ENCODE results near the gene VPS13D. TPM values are rescaled to one million over a fixed set of nuclear protein-coding genes. Genes with fewer than 3 reads are reported as not detected.
"Not testable (repeated sequence)": the region's sequence is repeated elsewhere in the genome, so short reads cannot be mapped to it uniquely, and the experiment has no call there.

The VPS13D gene
- total RNA-seq, 1 experiment from 2014 or later, result 31.6 TPM

GRCh38 chr1:12537906-12538461 is 308.2 kb downstream of the VPS13D start:
- no peak overlapping the region for H3K9ac ChIP-seq (ENCODE audit: low read length)
- H3K9me2 ChIP-seq (ENCODE audit: insufficient read depth), result no peaks in the 10 kb centered on the region
- H3K4me2 ChIP-seq (ENCODE audit: low read length), result no peak overlapping the region
- H2AFZ ChIP-seq (ENCODE audit: low read depth, low read length, poor library complexity, severe bottlenecking), result no peak overlapping the region
- no peak overlapping the region for H3K4me3 ChIP-seq (replicated peaks in 1 of 2; ENCODE audit: low read depth in 1 of 2, low read length in 2 of 2)
- no peaks in the 10 kb centered on the region for H3K27me3 ChIP-seq (ENCODE audit: insufficient read depth, low read length)
- no peak overlapping the region for H3K27ac ChIP-seq (ENCODE audit: low read depth, low read length)
- ChIA-PET RAD21 (ENCODE audit: low non-redundant PET in 1 of 2, low total read pairs in 2 of 2, uncharacterized antibody in 2 of 2, unreplicated experiment in 2 of 2) (no interaction called here), CTCF (interaction anchor here (1.6 kb wide), 1 partner anchor 9 kb away, joined by 3 read pairs; no protein-coding TSS in a partner anchor), POLR2A (interaction anchor here (1.0 kb wide), 1 partner anchor 51 kb away, joined by 3 read pairs; no protein-coding TSS in a partner anchor)
- no peak for TF ChIP-seq FOSL1 (IDR thresholded peaks at IDR 0.05; ENCODE audit: low read depth)
- no peak for TF ChIP-seq CTCF (IDR thresholded peaks at IDR 0.05 in 2 of 3, conservative IDR thresholded peaks at IDR 0.05 in 1 of 3; ENCODE audit: borderline replicate concordance in 1 of 3, insufficient read depth in 1 of 3, low read depth in 2 of 3, low read length in 2 of 3)
- TF ChIP-seq ZBTB33 (IDR thresholded peaks at IDR 0.05; ENCODE audit: extremely low read depth, insufficient replicate concordance, low read length), result no peak
- no peak for TF ChIP-seq ATF3 (IDR thresholded peaks at IDR 0.05)
- no peak for TF ChIP-seq EZH2phosphoT487 (IDR thresholded peaks at IDR 0.05; ENCODE audit: borderline replicate concordance)
- TF ChIP-seq TCF7L2 (IDR thresholded peaks at IDR 0.05; ENCODE audit: borderline replicate concordance, extremely low read depth, insufficient read depth, insufficient read length), result no peak
- H3K4me1 ChIP-seq (ENCODE audit: control insufficient read depth in 1 of 2, insufficient read depth in 2 of 2, low read length in 2 of 2), result peaks cover 27 to 49% of the 10 kb centered on the region in 2 experiments
- DNase-seq (ENCODE audit: low read depth, low spot score) (no peak), ATAC-seq (no peak)
- BruUV-seq (replicated peaks), result no TSS peak
- intact Hi-C loops (cut with micrococcal nuclease), result loop anchor here (2.0 kb wide), 1 partner anchor 81 kb away; the partner anchor contains the start of gene DHRS3
- H4K20me1 ChIP-seq (ENCODE audit: insufficient read depth), result no peaks in the 10 kb centered on the region
- no peaks in the 10 kb centered on the region for H3K79me2 ChIP-seq (ENCODE audit: insufficient read depth, low read length)
- H3K9me3 ChIP-seq (ENCODE audit: control insufficient read depth in 1 of 2, insufficient read depth in 1 of 2, low read depth in 1 of 2, low read length in 2 of 2), result no peaks in the 10 kb centered on the region
- no peaks in the 10 kb centered on the region for H3K36me3 ChIP-seq (ENCODE audit: control insufficient read depth in 1 of 2, insufficient read depth in 2 of 2, low read length in 2 of 2)

GRCh38 chr1:12538536-12538935 is 308.7 kb downstream of the VPS13D start:
- H3K4me3 ChIP-seq (replicated peaks in 1 of 2; ENCODE audit: low read depth in 1 of 2, low read length in 2 of 2); H2AFZ ChIP-seq (ENCODE audit: low read depth, low read length, poor library complexity, severe bottlenecking); H4K20me1 ChIP-seq (ENCODE audit: insufficient read depth); H3K79me2 ChIP-seq (ENCODE audit: insufficient read depth, low read length); BruUV-seq (replicated peaks); H3K9me3 ChIP-seq (ENCODE audit: control insufficient read depth in 1 of 2, insufficient read depth in 1 of 2, low read depth in 1 of 2, low read length in 2 of 2); H3K9ac ChIP-seq (ENCODE audit: low read length); H3K27ac ChIP-seq (ENCODE audit: low read depth, low read length); POLR2A ChIA-PET; DNase-seq (ENCODE audit: low read depth, low spot score); H3K4me2 ChIP-seq (ENCODE audit: low read length); H3K9me2 ChIP-seq (ENCODE audit: insufficient read depth); ATAC-seq; H3K27me3 ChIP-seq (ENCODE audit: insufficient read depth, low read length); H3K36me3 ChIP-seq (ENCODE audit: control insufficient read depth in 1 of 2, insufficient read depth in 2 of 2, low read length in 2 of 2); RAD21 ChIA-PET (ENCODE audit: low non-redundant PET in 1 of 2, low total read pairs in 2 of 2, uncharacterized antibody in 2 of 2, unreplicated experiment in 2 of 2): not testable (repeated sequence)
- intact Hi-C loops (cut with micrococcal nuclease), result loop anchor here (2.0 kb wide), 1 partner anchor 80 kb away; the partner anchor contains the start of gene DHRS3
- CTCF ChIA-PET, result interaction anchor here (1.6 kb wide), 1 partner anchor 10 kb away, joined by 3 read pairs; no protein-coding TSS in a partner anchor
- peaks cover 27 to 49% of the 10 kb centered on the region in 2 experiments for H3K4me1 ChIP-seq (ENCODE audit: control insufficient read depth in 1 of 2, insufficient read depth in 2 of 2, low read length in 2 of 2)

All from HCT116 (cell line).